Activated CD4-positive, alpha-beta T cell treated with anti-CD3 and anti-CD28 coated beads for 4 hours (primary cell): ENCODE data around the gene SCN1B.

Experiments used
- DNase-seq, 2 donors: peaks; one replicate each; pipeline ENCODE4 v3.0.0-alpha.2; 2020

SCN1B gene

GRCh38 chr19:35079826-35080225, 49.6 kb downstream of the SCN1B start:
- no peak for DNase-seq

- DNase-seq, result no peak
These were observed 50.4 kb downstream of the SCN1B start for GRCh38 chr19:35080613-35081170.

GRCh38 chr19:35081201-35081600, 50.9 kb downstream of the SCN1B start:
- no peak for DNase-seq

- DNase-seq, result no peak
These were observed 53.6 kb downstream of the SCN1B start for GRCh38 chr19:35083691-35084508.

GRCh38 chr19:35084509-35084762, 54.2 kb downstream of the SCN1B start:
- no peak for DNase-seq

- no peak for DNase-seq
These were observed 55.7 kb downstream of the SCN1B start for GRCh38 chr19:35085947-35086346.

- DNase-seq, result no peak
These were observed 56.2 kb downstream of the SCN1B start for GRCh38 chr19:35086455-35086854.

GRCh38 chr19:35087393-35087792, 57.1 kb downstream of the SCN1B start:
- DNase-seq, result no peak

- no peak for DNase-seq
These were observed 58.1 kb downstream of the SCN1B start for GRCh38 chr19:35088131-35088913.

GRCh38 chr19:35089554-35089953, 59.3 kb downstream of the SCN1B start:
- no peak for DNase-seq
